Measurements from ENCODE around the gene ZFP57. TPM values are rescaled to one million over a fixed set of nuclear protein-coding genes. Genes with fewer than 3 reads are reported as not detected.

ZFP57 gene
- total RNA-seq, 1 donor from 2014 or later: 5.5 TPM

GRCh38 chr6:29709188-29709587 lies 28.2 kb upstream of the ZFP57 start:
- TF ChIP-seq CTCF (IDR thresholded peaks at IDR 0.05): no peak
- ChIA-PET CTCF (interaction anchor here (1.1 to 1.4 kb wide), 2 partner anchors 29 to 124 kb away, joined by 4 to 11 read pairs; no protein-coding TSS in a partner anchor), POLR2A (interaction anchor here (1.0 kb wide), 2 partner anchors 13 to 15 kb away, joined by 6 to 10 read pairs; partner anchors contain the start of gene HLA-F)
- H3K4me1 Mint-ChIP-seq: peaks cover 20% of the 10 kb centered on the region
- no peaks in the 10 kb centered on the region for H3K9me3 Mint-ChIP-seq
- peak overlapping the region; percentile 2 for H3K27ac Mint-ChIP-seq
- peak overlapping the region; percentile 46 for H3K4me3 Mint-ChIP-seq
- intact Hi-C loops (cut with micrococcal nuclease): loop anchor here (1.0 kb wide), 1 partner anchor 43 kb away; no protein-coding TSS in a partner anchor
- no peaks in the 10 kb centered on the region for H3K36me3 Mint-ChIP-seq (ENCODE audit: low read depth)
- DNase-seq (no peak), ATAC-seq (ENCODE audit: low read depth) (peak; percentile 75)
- peaks cover 4% of the 10 kb centered on the region for H3K27me3 Mint-ChIP-seq

- ChIA-PET POLR2A (interaction anchor here (1.0 to 1.1 kb wide), 3 partner anchors 14 to 19 kb away, joined by 3 to 10 read pairs (median 6); partner anchors contain the start of gene HLA-F), CTCF (interaction anchor here (1.1 to 1.4 kb wide), 3 partner anchors 29 to 125 kb away, joined by 4 to 11 read pairs (median 4); no protein-coding TSS in a partner anchor)
- DNase-seq (no peak), ATAC-seq (ENCODE audit: low read depth) (peak; percentile 71)
- Mint-ChIP-seq H3K4me1 (peaks cover 20% of the 10 kb centered on the region), H3K9me3 (no peaks in the 10 kb centered on the region), H3K27me3 (peaks cover 8% of the 10 kb centered on the region), H3K4me3 (peak overlapping the region; percentile 46), H3K27ac (peak overlapping the region; percentile 2), H3K36me3 (ENCODE audit: low read depth) (no peaks in the 10 kb centered on the region)
- no peak for TF ChIP-seq CTCF (IDR thresholded peaks at IDR 0.05)
- intact Hi-C loops (cut with micrococcal nuclease): loop anchor here (1.0 kb wide), 1 partner anchor 44 kb away; no protein-coding TSS in a partner anchor
These were observed 27.7 kb upstream of the ZFP57 start for GRCh38 chr6:29708432-29709179.

GRCh38 chr6:29705389-29706231 lies 24.7 kb upstream of the ZFP57 start:
- H3K4me1 Mint-ChIP-seq: peaks cover 17% of the 10 kb centered on the region

GRCh38 chr6:29702519-29703103 lies 21.7 kb upstream of the ZFP57 start:
- POLR2A ChIA-PET: no interaction called here
- CTCF ChIA-PET: interaction anchor here (1.0 to 1.1 kb wide), 3 partner anchors 36 to 132 kb away, joined by 3 to 9 read pairs (median 3); no protein-coding TSS in a partner anchor
- no peak for TF ChIP-seq CTCF (IDR thresholded peaks at IDR 0.05)
- no peaks in the 10 kb centered on the region for H3K9me3 Mint-ChIP-seq
- DNase-seq (peak; percentile 31), ATAC-seq (ENCODE audit: low read depth) (no peak)
- intact Hi-C loops (cut with micrococcal nuclease): no loop called here
- H3K4me3 Mint-ChIP-seq: no peak overlapping the region
- no peaks in the 10 kb centered on the region for H3K4me1 Mint-ChIP-seq
- H3K36me3 Mint-ChIP-seq (ENCODE audit: low read depth): no peaks in the 10 kb centered on the region
- no peak overlapping the region for H3K27ac Mint-ChIP-seq
- H3K27me3 Mint-ChIP-seq: peaks cover 31% of the 10 kb centered on the region

More at GRCh38 chr6:29705389-29706231, 24.7 kb upstream of the ZFP57 start:
- Mint-ChIP-seq H3K9me3 (no peaks in the 10 kb centered on the region), H3K4me3 (no peak overlapping the region), H3K36me3 (ENCODE audit: low read depth) (no peaks in the 10 kb centered on the region), H3K27me3 (peaks cover 26% of the 10 kb centered on the region), H3K27ac (no peak overlapping the region)
- no peak for TF ChIP-seq CTCF (IDR thresholded peaks at IDR 0.05)
- intact Hi-C loops (cut with micrococcal nuclease): loop anchor here (1.0 kb wide), 2 partner anchors 48 to 130 kb away; no protein-coding TSS in a partner anchor
- ATAC-seq (ENCODE audit: low read depth): no peak
- CTCF ChIA-PET: interaction anchor here (0.9 to 3.4 kb wide), 7 partner anchors 9 to 129 kb away, joined by 3 to 17 read pairs (median 5); no protein-coding TSS in a partner anchor
- POLR2A ChIA-PET: no interaction called here
- DNase-seq: no peak
